Gastrocnemius medialis (tissue), 4 donors: ENCODE measurements around the gene SPEF2.

Experiments
- POLR2A ChIP-seq, 2 donors: fragments of 450-650 bp; IDR thresholded peaks; one replicate each; pipeline ENCODE4 v1.6.1; 2017; ENCODE audit warnings: antibody characterized with exemption in 2 of 2, mild to moderate bottlenecking in 2 of 2, moderate library complexity in 2 of 2
- TF ChIP-seq, protein P1 (sequence below), 5 experiments: fragments of 450-650 bp in 3 of 5; fragments of 200-600 bp in 2 of 5; sonication (generic) in 2 of 5; IDR thresholded peaks in 4 of 5; conservative IDR thresholded peaks in 1 of 5; 1 replicate in 4 of 5; 2 replicates in 1 of 5; pipeline ENCODE4 v1.5.1; 2016 to 2019; ENCODE audit warnings: antibody characterized with exemption in 5 of 5, mild to moderate bottlenecking in 3 of 5, moderate library complexity in 3 of 5

DNA sequence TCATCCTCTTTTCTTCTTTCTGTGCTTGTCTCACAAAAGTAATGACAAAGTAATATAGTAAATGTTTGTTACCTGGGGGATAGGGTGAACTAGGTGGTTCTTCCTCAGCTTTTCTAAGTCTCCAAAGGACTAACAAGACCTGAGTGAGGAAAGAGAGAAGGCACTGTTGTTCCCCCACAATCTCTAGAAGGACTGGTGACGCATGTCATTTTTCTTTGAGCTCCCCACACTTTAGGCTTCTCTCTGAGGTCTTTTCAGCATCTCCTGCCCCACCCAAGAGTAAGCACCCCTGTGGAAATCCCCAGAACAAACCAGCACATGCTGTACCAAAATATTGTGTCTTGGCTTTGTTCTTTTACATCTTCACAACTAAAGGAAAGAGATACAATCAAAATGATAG lies 236.6 kb downstream of the SPEF2 start:
- TF ChIP-seq, protein P1, sequence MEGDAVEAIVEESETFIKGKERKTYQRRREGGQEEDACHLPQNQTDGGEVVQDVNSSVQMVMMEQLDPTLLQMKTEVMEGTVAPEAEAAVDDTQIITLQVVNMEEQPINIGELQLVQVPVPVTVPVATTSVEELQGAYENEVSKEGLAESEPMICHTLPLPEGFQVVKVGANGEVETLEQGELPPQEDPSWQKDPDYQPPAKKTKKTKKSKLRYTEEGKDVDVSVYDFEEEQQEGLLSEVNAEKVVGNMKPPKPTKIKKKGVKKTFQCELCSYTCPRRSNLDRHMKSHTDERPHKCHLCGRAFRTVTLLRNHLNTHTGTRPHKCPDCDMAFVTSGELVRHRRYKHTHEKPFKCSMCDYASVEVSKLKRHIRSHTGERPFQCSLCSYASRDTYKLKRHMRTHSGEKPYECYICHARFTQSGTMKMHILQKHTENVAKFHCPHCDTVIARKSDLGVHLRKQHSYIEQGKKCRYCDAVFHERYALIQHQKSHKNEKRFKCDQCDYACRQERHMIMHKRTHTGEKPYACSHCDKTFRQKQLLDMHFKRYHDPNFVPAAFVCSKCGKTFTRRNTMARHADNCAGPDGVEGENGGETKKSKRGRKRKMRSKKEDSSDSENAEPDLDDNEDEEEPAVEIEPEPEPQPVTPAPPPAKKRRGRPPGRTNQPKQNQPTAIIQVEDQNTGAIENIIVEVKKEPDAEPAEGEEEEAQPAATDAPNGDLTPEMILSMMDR (IDR thresholded peaks at IDR 0.05 in 4 of 5, conservative IDR thresholded peaks at IDR 0.05 in 1 of 5): no peak
- no peak for TF ChIP-seq POLR2A (IDR thresholded peaks at IDR 0.05)
